ENCODE data around the gene RBM6.

RBM6 gene

GRCh38 chr3:49966233-49966942, 26.4 kb downstream of the RBM6 start:
- no peaks in the 10 kb centered on the region for H3K36me3 ChIP-seq (ENCODE audit: control insufficient read depth, insufficient read depth, low read length)
- no peak overlapping the region for H3K4me3 ChIP-seq (ENCODE audit: low read depth, low read length)

GRCh38 chr3:49967291-49967690, 27.3 kb downstream of the RBM6 start:
- no peaks in the 10 kb centered on the region for H3K9me3 ChIP-seq (ENCODE audit: control insufficient read depth, low read length)
- peaks cover 14% of the 10 kb centered on the region for H3K79me2 ChIP-seq
- H3K4me1 ChIP-seq, result peaks cover 14% of the 10 kb centered on the region
- H2AFZ ChIP-seq, result no peak overlapping the region
- H3K36me3 ChIP-seq (ENCODE audit: control insufficient read depth, insufficient read depth, low read length), result no peaks in the 10 kb centered on the region
- TF ChIP-seq CTCF (IDR thresholded peaks at IDR 0.05), result no peak
- no peaks in the 10 kb centered on the region for H3K27me3 ChIP-seq (ENCODE audit: control insufficient read depth, insufficient read depth, low read length)
- peak overlapping the region; percentile 48 for H3K27ac ChIP-seq
- peak overlapping the region; percentile 1 for H3K4me2 ChIP-seq (ENCODE audit: low read length)
- H3K9ac ChIP-seq, result no peak overlapping the region
- no peak overlapping the region for H3K4me3 ChIP-seq (ENCODE audit: low read depth, low read length)

More at GRCh38 chr3:49966233-49966942, 26.4 kb downstream of the RBM6 start:
- H3K4me1 ChIP-seq, result peaks cover 14% of the 10 kb centered on the region
- TF ChIP-seq CTCF (IDR thresholded peaks at IDR 0.05), result no peak
- no peaks in the 10 kb centered on the region for H3K27me3 ChIP-seq (ENCODE audit: control insufficient read depth, insufficient read depth, low read length)
- H3K4me2 ChIP-seq (ENCODE audit: low read length), result peak overlapping the region; percentile 23
- no peak overlapping the region for H3K27ac ChIP-seq
- no peak overlapping the region for H3K9ac ChIP-seq
- H3K79me2 ChIP-seq, result peaks cover 14% of the 10 kb centered on the region
- no peak overlapping the region for H2AFZ ChIP-seq
- no peaks in the 10 kb centered on the region for H3K9me3 ChIP-seq (ENCODE audit: control insufficient read depth, low read length)

DNA sequence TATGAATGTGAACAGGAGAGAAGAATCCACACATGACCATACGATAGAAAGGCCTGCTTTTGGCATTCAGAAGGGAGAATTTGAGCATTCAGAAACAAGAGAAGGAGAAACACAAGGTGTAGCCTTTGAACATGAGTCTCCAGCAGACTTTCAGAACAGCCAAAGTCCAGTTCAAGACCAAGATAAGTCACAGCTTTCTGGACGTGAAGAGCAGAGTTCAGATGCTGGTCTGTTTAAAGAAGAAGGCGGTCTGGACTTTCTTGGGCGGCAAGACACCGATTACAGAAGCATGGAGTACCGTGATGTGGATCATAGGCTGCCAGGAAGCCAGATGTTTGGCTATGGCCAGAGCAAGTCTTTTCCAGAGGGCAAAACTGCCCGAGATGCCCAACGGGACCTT, 28.4 kb downstream of the RBM6 start:
- Histone ChIP-seq H3K27me3 (ENCODE audit: control insufficient read depth, insufficient read depth, low read length) (no peaks in the 10 kb centered on the region), H3K27ac (no peak overlapping the region), H3K4me1 (peaks cover 14% of the 10 kb centered on the region), H3K36me3 (ENCODE audit: control insufficient read depth, insufficient read depth, low read length) (no peaks in the 10 kb centered on the region), H3K9ac (no peak overlapping the region), H3K9me3 (ENCODE audit: control insufficient read depth, low read length) (no peaks in the 10 kb centered on the region), H3K4me2 (ENCODE audit: low read length) (no peak overlapping the region), H3K4me3 (ENCODE audit: low read depth, low read length) (no peak overlapping the region), H2AFZ (no peak overlapping the region), H3K79me2 (peaks cover 9% of the 10 kb centered on the region)
- TF ChIP-seq CTCF (IDR thresholded peaks at IDR 0.05), result no peak

- no peak overlapping the region for H3K27ac ChIP-seq
- no peak for TF ChIP-seq CTCF (IDR thresholded peaks at IDR 0.05)
- peaks cover 18% of the 10 kb centered on the region for H3K79me2 ChIP-seq
- no peaks in the 10 kb centered on the region for H3K9me3 ChIP-seq (ENCODE audit: control insufficient read depth, low read length)
- H2AFZ ChIP-seq, result no peak overlapping the region
- H3K27me3 ChIP-seq (ENCODE audit: control insufficient read depth, insufficient read depth, low read length), result no peaks in the 10 kb centered on the region
- H3K4me3 ChIP-seq (ENCODE audit: low read depth, low read length), result no peak overlapping the region
- H3K9ac ChIP-seq, result no peak overlapping the region
- H3K36me3 ChIP-seq (ENCODE audit: control insufficient read depth, insufficient read depth, low read length), result no peaks in the 10 kb centered on the region
- no peak overlapping the region for H3K4me2 ChIP-seq (ENCODE audit: low read length)
- H3K4me1 ChIP-seq, result no peaks in the 10 kb centered on the region
These were observed 32.7 kb downstream of the RBM6 start for GRCh38 chr3:49972656-49973055.

DNA sequence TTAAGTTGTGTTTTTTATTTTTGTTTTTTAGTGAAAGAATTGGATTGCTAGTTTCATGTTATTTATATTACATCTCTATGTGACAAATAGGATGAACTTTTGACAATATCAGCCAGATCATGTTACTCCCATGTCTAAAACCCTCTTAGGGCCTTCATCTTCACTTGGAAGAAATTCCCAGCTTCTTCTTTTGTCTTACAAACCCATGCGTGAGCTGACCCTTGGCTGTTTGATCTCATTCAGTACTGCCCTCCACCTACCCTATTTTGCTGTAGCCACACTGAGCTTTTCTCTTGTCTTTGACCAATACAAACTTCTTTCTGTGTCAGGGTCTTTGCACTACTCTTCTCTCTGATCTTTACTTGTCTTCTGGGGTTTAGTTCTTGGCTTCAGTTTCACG, 37.0 kb downstream of the RBM6 start:
- Histone ChIP-seq H3K79me2 (peaks cover 16% of the 10 kb centered on the region), H3K4me3 (ENCODE audit: low read depth, low read length) (no peak overlapping the region), H3K4me1 (no peaks in the 10 kb centered on the region), H3K27ac (no peak overlapping the region), H3K9ac (no peak overlapping the region), H2AFZ (no peak overlapping the region), H3K9me3 (ENCODE audit: control insufficient read depth, low read length) (no peaks in the 10 kb centered on the region), H3K27me3 (ENCODE audit: control insufficient read depth, insufficient read depth, low read length) (no peaks in the 10 kb centered on the region), H3K36me3 (ENCODE audit: control insufficient read depth, insufficient read depth, low read length) (no peaks in the 10 kb centered on the region), H3K4me2 (ENCODE audit: low read length) (no peak overlapping the region)
- TF ChIP-seq CTCF (IDR thresholded peaks at IDR 0.05), result no peak
